HG02840 (cell line): Measurements from ENCODE around the gene LHFPL4.
"Not testable (repeated sequence)": the region's sequence is repeated elsewhere in the genome, so short reads cannot be mapped to it uniquely, and the experiment has no call there.

Experiments
- ATAC-seq: cut with Tn5 transposase; IDR thresholded peaks from one replicate; pipeline ENCODE4 v1.9.1; 2021; ENCODE audit warnings: mild to moderate bottlenecking, moderate library complexity, moderate number of reproducible peaks; ENCODE audit not compliant: unreplicated experiment, low FRiP score

The LHFPL4 gene

DNA sequence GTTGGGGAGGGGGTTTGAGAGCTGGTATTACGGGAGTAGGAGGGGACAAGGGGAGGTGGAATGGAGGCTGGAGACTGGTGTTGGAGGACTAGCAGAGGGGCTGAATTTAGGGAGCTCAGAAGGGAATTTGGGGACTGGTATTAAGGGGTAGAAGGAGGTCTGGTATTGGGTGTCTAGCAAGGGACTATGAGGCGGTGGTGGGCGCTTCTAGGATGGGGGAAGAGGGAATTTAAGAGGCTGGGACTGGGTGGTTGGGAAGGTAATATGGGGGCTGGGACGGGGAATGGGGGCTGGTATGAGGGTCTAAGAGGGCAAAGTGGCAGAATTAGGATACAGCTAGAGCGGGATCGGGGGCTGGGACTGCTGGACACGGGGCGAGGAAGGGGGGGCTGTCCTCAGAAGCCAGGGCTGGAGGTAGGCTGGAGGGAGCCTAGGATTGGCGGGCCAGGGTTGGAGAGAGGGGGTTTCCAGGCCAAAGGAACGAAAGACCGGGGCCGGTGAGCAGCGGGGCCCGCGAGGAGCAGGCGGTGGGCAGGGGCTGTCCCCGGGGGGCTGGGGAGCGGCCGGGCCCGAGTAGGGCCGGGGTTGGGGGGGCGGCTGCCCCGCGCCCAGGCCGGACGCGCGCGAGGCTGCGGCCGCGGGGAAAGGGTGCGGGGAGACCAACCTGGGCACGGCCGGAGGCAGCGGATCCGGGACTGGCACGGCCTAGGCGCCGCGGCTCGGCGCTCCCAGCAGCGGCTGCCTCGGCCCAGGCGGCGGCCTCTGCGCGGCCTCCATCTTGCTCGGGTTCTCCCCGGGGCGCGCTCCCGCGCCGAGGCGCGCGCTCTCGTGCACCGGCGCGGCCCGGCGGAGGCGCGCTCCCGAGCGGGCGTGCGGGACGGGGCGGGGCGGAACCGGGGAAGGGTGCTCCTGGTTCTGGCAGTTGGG is at the start of gene LHFPL4:
TSS of gene LHFPL4 (minus strand) at position 802 of the 927 bp plus-strand sequence. CDS start 1,143 bp downstream, outside the sequence.
- ATAC-seq, result no peak

DNA sequence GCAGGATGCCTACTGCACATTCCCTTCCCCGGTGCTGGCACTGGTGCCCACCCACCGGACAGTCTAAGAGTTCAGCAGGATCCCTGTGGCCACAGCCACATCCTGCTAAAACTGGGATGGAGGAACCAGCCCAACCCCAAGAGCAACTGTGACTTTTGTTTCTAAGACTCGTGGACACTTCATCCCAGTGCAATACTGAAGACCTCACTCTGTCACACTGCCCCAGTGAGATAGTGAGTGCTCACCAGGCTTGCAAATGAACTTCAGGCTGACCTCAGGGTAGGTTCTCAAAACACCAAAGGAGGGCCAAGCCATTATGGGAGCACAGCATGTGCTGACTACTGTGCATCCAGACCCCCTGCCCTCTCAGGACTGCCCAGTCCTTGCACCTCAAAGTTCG is 49.0 kb upstream of the LHFPL4 start:
- no peak for ATAC-seq

DNA sequence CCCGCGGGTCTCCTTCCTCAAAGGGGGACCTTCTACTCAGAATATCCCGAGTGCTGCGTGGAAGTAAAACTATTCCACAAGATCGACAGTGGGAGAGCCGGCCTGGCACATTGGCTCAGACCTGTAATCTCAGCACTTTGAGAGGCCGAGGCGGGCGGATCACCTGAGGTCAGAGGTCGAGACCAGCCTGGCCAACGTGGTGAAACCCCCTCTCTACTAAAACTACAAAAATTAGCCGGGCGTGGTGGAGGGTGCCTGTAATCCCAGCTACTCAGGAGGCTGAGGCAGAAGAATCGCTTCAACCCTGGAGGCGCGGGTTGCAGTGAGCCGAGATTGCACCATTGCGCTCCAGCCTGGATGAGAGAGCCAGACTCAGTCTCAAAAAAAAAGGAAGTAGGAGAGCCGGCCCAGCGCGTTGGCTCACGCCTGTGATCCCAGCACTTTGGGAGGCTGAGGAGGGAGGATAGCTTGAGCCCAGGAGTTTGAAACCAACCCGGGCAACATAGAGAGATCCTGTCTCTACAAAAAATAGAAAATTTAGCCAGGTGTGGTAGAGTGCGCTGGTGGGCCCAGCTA is 47.5 kb upstream of the LHFPL4 start:
- not testable (repeated sequence) for ATAC-seq

DNA sequence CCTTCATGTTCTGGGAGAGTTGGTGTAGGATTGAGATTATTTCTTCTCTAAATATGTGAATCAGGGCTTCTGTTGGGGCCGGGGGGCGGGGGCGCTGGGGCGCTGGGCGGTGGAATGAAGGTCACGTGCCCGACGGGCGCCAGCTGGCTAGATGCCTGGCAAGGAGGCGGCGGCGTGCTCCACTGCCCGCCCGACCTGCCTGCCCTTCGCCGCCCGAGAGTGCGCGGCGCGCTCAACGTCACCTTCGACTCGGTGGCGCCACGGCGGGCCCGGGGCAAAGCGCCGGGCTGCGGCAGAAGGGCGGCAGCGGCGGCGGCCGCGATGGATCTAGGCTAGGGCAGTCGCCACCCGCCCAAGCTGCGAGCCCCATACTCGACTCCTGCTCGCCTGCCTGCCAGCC is 47.0 kb upstream of the LHFPL4 start:
- no peak for ATAC-seq

DNA sequence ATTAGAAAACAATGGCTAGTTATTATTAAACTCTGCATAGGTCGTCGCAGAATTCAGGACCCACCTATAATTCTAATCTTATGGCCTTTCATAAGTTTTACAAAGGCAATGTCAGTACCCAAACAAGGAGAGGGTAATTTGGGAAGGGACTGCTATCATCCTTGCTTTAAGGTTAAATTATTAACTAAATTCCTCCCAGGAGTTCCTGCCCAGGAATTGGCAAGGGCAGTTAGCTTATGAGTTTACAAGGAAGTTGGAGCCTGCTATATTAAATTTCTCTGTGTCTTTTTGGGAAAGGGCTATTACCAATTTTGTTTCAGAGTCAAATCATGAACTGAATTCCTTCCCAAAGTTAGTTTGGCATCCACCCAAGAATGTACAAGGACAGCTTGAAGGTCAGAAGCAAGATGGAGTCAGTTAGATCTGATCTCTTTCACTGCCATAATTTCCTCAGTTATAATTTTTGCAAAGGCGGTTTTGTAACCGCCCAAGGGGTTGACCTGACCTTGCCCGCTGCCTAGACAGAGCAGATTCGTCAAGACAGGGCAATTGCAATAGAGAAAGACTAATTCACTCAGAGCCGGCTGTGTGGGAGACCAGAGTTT is 45.3 kb upstream of the LHFPL4 start:
- ATAC-seq, result no peak

GRCh38 chr3:9595877-9596276 is 42.3 kb upstream of the LHFPL4 start:
- no peak for ATAC-seq

DNA sequence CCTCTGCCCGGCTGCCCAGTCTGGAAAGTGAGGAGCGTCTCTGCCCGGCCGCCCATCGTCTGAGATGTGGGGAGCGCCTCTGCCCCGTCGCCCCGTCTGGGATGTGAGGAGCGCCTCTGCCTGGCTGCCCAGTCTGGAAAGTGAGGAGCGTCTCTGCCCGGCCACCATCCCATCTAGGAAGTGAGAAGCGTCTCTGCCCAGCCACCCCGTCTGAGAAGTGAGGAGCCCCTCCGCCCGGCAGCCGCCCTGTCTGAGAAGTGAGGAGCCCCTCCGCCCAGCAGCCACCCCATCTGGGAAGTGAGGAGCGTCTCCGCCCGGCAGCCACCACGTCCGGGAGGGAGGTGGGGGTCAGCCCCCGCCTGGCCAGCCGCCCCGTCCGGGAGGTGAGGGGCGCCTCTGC is 38.2 kb upstream of the LHFPL4 start:
- ATAC-seq, result not testable (repeated sequence)

GRCh38 chr3:9590282-9590791 is 36.7 kb upstream of the LHFPL4 start:
- no peak for ATAC-seq

- ATAC-seq, result no peak
Observed at GRCh38 chr3:9583792-9584191, 30.2 kb upstream of the LHFPL4 start.

- ATAC-seq, result no peak
Observed at GRCh38 chr3:9583371-9583770, 29.7 kb upstream of the LHFPL4 start.

GRCh38 chr3:9582332-9582731 is 28.7 kb upstream of the LHFPL4 start:
- ATAC-seq, result no peak

- ATAC-seq, result no peak
Observed at GRCh38 chr3:9581742-9582141, 28.1 kb upstream of the LHFPL4 start.

DNA sequence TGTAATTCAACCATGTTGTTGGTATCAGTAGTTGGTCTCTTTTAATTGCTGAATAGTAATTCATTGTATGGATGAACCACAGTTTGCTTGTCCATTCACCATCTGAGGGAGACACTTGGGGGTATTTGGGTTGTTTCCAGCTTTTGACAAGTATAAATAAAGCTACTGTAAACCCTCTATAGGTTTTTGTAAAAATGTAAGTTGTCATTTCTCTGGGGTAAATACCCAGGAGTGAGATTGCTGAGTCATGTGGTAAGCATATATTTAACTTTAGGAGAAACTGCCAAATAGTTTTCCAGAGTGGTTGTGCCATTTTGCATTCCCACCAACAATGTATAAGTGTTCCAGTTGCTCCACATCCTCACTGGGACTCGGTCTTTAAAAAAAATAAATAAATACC is 15.4 kb upstream of the LHFPL4 start:
- no peak for ATAC-seq

- ATAC-seq, result no peak
Observed at GRCh38 chr3:9565316-9565715, 11.7 kb upstream of the LHFPL4 start.

DNA sequence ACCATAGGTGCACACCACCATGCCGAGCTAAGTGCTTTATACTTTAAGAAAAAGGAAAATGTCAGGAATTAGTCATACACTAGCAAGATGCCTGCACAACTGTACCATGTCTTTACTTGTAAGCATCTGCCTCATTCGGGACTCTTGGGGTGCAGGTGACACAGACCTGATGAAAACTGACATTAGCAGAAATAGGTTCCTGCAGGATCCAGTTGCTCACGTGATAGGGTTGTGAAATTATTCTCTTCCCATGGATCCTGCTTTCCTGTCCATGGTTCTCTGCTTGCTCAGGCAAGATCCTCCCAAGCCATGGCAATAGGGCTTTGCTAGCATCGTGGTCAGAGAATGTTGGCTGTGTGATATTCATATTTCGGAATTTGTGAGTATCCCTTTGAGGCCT is 10.2 kb upstream of the LHFPL4 start:
- no peak for ATAC-seq

DNA sequence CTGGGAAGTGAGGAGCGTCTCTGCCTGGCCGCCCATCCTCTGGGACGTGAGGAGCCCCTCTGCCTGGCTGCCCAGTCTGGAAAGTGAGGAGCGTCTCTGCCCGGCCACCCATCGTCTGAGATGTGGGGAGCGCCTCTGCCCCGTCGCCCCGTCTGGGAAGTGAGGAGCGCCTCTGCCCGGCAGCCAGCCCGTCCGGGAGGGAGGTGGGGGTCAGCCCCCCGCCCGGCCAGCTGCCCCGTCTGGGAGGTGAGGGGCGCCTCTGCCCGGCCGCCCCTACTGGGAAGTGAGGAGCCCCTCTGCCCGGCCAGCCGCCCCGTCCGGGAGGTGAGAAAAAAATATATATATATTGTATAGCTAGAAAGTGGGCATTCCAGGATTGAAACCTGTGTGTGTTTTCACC is 6.4 kb upstream of the LHFPL4 start:
- ATAC-seq, result not testable (repeated sequence)

DNA sequence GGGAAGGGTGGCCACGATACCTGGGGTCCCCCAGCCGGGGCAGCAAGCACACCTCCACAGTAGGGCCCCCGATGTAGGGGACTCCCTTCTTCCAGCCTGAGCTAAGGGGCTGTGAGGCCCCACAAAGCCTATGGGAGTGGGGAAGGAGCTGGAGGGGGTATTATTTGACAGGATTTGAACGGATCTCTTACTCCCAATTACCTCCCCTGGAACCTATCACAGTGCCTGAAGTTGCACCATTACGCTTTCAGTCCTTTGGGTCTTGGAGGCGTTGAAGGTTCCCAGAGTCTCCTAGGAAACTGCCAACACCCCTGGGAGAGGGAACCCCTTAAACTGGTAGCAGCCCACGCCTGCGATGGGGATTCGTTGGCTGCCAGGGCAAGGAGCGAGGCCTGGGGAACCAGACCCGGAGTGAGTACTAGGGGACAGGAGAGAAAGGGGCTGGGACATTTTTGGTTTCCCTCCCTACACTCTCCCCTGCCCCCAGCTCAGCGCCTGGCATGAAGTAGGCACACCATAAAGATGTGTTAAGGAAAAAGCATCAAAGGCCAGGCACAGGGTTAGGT is 409 bp upstream of the LHFPL4 start:
- ATAC-seq, result no peak

DNA sequence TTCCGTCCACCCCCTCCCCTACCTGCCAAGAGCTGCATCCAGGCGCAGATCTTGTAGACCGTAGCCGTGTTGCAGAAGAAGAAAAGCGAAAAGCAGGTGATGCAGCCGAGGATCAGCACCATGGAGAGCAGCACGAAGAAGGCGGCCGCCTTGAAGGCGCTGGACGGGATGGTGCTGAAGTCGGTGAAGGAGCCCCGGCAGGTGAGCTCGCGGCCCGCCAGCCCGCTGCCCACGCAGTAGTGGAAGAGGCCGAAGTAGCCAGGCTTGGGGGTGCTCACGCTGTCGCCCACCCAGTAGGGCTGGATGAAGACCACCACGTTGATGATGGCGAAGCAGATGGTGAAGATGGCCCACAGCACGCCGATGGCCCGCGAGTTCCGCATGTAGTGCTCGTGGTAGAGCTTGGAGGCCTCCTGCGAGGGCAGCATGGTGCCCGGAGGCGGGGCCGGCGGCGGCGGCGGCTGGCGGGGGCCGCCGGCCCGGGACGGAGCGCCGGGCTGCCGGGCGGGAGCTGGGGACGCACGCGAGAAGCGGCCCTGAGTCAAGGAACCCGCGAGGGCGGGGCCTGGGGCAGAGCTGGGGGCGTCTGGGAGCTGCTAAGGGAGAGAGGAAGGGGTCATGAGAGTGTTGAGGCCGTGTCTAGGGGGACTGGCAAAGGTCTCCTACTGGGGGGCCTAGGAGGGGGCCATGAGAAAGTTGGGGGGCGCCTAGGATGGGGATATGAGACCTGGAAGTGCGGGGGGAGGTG is 1.2 kb downstream of the LHFPL4 start:
- no peak for ATAC-seq

DNA sequence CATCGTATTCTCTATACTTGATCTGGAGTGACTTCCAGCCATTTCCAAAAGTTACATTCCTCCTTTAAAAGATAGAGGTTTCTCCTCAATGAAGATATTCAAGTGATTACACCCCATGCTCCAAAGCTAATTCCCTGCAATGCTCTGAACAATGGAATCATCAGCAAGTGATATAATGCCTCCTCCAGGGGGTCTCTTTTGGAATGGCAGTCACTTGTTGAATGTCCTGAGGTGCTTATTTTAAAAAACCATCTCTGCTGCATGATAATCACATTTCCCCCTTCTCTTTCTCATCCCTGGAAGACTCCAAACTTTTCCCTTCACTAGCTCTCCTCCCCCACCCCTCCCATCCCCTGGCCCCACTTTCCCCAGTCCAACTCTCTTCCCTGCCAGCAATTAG is 2.6 kb downstream of the LHFPL4 start:
- no peak for ATAC-seq

GRCh38 chr3:9549600-9549999 is 4.0 kb downstream of the LHFPL4 start:
- ATAC-seq, result no peak
